ENCODE measurements around the gene NRG2. TPM values are rescaled to one million over a fixed set of nuclear protein-coding genes. Genes with fewer than 3 reads are reported as not detected.
A peak's percentile ranks its signal among the peaks of the same experiment; 100 is the strongest.

The NRG2 gene
- total RNA-seq, 1 experiment from 2014 or later: 1.8 TPM

DNA sequence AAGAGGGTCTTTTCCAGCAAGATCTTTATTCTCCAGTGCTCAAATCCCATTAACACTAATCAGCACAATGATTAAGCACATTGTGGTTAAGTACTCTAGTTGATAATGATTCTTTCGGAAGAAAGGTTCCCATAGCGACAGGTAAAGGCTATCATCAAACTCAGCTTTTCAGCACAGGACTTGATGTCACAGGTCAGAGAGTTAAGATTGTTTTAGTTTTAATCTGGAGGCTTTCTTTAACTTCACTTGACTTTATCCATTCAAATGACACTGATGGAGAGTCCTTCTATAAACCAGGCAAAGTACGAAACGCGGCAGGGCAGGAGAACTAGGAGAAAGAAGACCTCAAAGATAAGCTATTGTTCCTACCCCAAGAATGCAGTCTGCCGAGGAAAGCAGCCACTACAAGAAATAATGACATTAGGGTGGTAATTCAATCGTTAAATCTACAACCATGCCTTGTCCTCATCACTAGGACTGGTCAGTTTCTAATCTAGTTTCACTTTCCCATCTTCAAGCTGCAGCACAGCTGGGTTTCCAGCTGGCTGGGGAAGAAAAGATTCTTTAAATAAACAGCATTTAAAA lies 4.6 kb downstream of the NRG2 start:
- no peak overlapping the region for H3K27ac ChIP-seq (ENCODE audit: low read length)
- peaks cover 3% of the 10 kb centered on the region; the same call in 1 of the 2 replicates for H3K79me2 ChIP-seq (ENCODE audit: low read length)
- no peaks in the 10 kb centered on the region for H4K20me1 ChIP-seq (ENCODE audit: low read length)
- H3K9me3 ChIP-seq (ENCODE audit: low read length): no peaks in the 10 kb centered on the region
- H3K4me3 ChIP-seq (ENCODE audit: low read length): peak overlapping the region; percentile 59
- DNase-seq (no peak), ATAC-seq (no peak)
- intact Hi-C loops (cut with micrococcal nuclease): no loop called here
- peak overlapping the region; percentile 20 for H2AFZ ChIP-seq (ENCODE audit: low read length)
- no peaks in the 10 kb centered on the region for H3K36me3 ChIP-seq (ENCODE audit: low read depth, low read length)
- BruUV-seq (replicated peaks): no TSS peak
- TF ChIP-seq EZH2 (IDR thresholded peaks at IDR 0.05; ENCODE audit: low read length, unreplicated experiment): no peak
- no peak for TF ChIP-seq EZH2phosphoT487 (IDR thresholded peaks at IDR 0.05; ENCODE audit: borderline replicate concordance, low read length)
- TF ChIP-seq, protein P1, sequence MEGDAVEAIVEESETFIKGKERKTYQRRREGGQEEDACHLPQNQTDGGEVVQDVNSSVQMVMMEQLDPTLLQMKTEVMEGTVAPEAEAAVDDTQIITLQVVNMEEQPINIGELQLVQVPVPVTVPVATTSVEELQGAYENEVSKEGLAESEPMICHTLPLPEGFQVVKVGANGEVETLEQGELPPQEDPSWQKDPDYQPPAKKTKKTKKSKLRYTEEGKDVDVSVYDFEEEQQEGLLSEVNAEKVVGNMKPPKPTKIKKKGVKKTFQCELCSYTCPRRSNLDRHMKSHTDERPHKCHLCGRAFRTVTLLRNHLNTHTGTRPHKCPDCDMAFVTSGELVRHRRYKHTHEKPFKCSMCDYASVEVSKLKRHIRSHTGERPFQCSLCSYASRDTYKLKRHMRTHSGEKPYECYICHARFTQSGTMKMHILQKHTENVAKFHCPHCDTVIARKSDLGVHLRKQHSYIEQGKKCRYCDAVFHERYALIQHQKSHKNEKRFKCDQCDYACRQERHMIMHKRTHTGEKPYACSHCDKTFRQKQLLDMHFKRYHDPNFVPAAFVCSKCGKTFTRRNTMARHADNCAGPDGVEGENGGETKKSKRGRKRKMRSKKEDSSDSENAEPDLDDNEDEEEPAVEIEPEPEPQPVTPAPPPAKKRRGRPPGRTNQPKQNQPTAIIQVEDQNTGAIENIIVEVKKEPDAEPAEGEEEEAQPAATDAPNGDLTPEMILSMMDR (conservative IDR thresholded peaks at IDR 0.05; ENCODE audit: low read depth, low read length): no peak
- CTCF ChIA-PET: interaction anchor here (0.6 kb wide), 1 partner anchor 70 kb away, joined by 4 read pairs; no protein-coding TSS in a partner anchor
- H3K27me3 ChIP-seq (ENCODE audit: low read length): no peaks in the 10 kb centered on the region
- H3K9me2 ChIP-seq (replicated peaks; ENCODE audit: low read length): no peaks in the 10 kb centered on the region
- POLR2A ChIA-PET (ENCODE audit: unreplicated experiment): no interaction called here
- H3K4me2 ChIP-seq (ENCODE audit: low read length): peak overlapping the region; percentile 70
- peaks cover 19% of the 10 kb centered on the region for H3K4me1 ChIP-seq (ENCODE audit: insufficient read depth, low read length)
- no peaks in the 10 kb centered on the region for H3F3A ChIP-seq (ENCODE audit: low read length, unreplicated experiment)
- no peak overlapping the region for H3K9ac ChIP-seq (ENCODE audit: low read length)

DNA sequence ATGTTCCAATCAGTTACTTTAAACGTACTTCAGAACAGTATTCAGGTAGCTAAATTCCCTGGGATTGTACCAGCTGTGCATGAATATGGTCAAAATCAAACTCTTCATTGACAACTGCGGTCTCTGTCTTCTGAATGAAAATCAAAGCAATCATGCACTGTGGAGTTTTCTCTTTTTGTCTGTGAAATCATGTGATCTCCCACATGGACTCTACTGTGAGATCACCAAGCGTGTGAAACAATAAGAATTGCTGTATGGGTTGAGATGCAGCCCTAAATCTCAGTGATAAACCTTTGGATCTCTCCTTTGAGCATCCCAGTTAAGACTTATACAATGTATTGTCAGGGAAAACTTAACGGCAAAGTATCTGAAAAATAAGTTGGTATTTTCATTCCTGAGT lies 6.1 kb downstream of the NRG2 start:
- intact Hi-C loops (cut with micrococcal nuclease): no loop called here
- Histone ChIP-seq H3K9me3 (ENCODE audit: low read length) (no peaks in the 10 kb centered on the region), H3K27me3 (ENCODE audit: low read length) (no peaks in the 10 kb centered on the region), H2AFZ (ENCODE audit: low read length) (no peak overlapping the region), H3K27ac (ENCODE audit: low read length) (no peak overlapping the region), H3F3A (ENCODE audit: low read length, unreplicated experiment) (no peaks in the 10 kb centered on the region), H3K4me3 (ENCODE audit: low read length) (no peak overlapping the region), H3K79me2 (ENCODE audit: low read length) (peaks cover 3% of the 10 kb centered on the region; the same call in 1 of the 2 replicates), H3K4me2 (ENCODE audit: low read length) (no peak overlapping the region), H3K36me3 (ENCODE audit: low read depth, low read length) (no peaks in the 10 kb centered on the region), H4K20me1 (ENCODE audit: low read length) (no peaks in the 10 kb centered on the region), H3K4me1 (ENCODE audit: insufficient read depth, low read length) (peaks cover 16% of the 10 kb centered on the region), H3K9me2 (replicated peaks; ENCODE audit: low read length) (no peaks in the 10 kb centered on the region), H3K9ac (ENCODE audit: low read length) (no peak overlapping the region)
- ChIA-PET CTCF (no interaction called here), POLR2A (ENCODE audit: unreplicated experiment) (no interaction called here)
- no peak for ATAC-seq
- TF ChIP-seq, protein P1 (conservative IDR thresholded peaks at IDR 0.05; ENCODE audit: low read depth, low read length): no peak
- no peak for TF ChIP-seq EZH2phosphoT487 (IDR thresholded peaks at IDR 0.05; ENCODE audit: borderline replicate concordance, low read length)
- no peak for TF ChIP-seq EZH2 (IDR thresholded peaks at IDR 0.05; ENCODE audit: low read length, unreplicated experiment)
- BruUV-seq (replicated peaks): no TSS peak
- DNase-seq: no peak

GRCh38 chr5:140035881-140036280 lies 7.2 kb downstream of the NRG2 start:
- intact Hi-C loops (cut with micrococcal nuclease): no loop called here
- no peaks in the 10 kb centered on the region for H4K20me1 ChIP-seq (ENCODE audit: low read length)
- DNase-seq (no peak), ATAC-seq (no peak)
- no peak overlapping the region for H3K27ac ChIP-seq (ENCODE audit: low read length)
- POLR2A ChIA-PET (ENCODE audit: unreplicated experiment): no interaction called here
- no peak overlapping the region for H2AFZ ChIP-seq (ENCODE audit: low read length)
- BruUV-seq (replicated peaks): no TSS peak
- H3F3A ChIP-seq (ENCODE audit: low read length, unreplicated experiment): no peaks in the 10 kb centered on the region
- H3K9me3 ChIP-seq (ENCODE audit: low read length): no peaks in the 10 kb centered on the region
- TF ChIP-seq EZH2phosphoT487 (IDR thresholded peaks at IDR 0.05; ENCODE audit: borderline replicate concordance, low read length) (no peak), EZH2 (IDR thresholded peaks at IDR 0.05; ENCODE audit: low read length, unreplicated experiment) (no peak)
- TF ChIP-seq, protein P1 (conservative IDR thresholded peaks at IDR 0.05; ENCODE audit: low read depth, low read length): no peak
- no peak overlapping the region for H3K9ac ChIP-seq (ENCODE audit: low read length)
- H3K27me3 ChIP-seq (ENCODE audit: low read length): no peaks in the 10 kb centered on the region
- H3K79me2 ChIP-seq (ENCODE audit: low read length): peaks cover under 1% of the 10 kb centered on the region; the same call in 1 of the 2 replicates
- CTCF ChIA-PET: no interaction called here
- H3K9me2 ChIP-seq (replicated peaks; ENCODE audit: low read length): no peaks in the 10 kb centered on the region
- H3K4me1 ChIP-seq (ENCODE audit: insufficient read depth, low read length): peaks cover 8% of the 10 kb centered on the region
- H3K4me2 ChIP-seq (ENCODE audit: low read length): no peak overlapping the region
- H3K4me3 ChIP-seq (ENCODE audit: low read length): no peak overlapping the region
- no peaks in the 10 kb centered on the region for H3K36me3 ChIP-seq (ENCODE audit: low read depth, low read length)

Measured in PC-3 (cell line).